Mucosa of gallbladder (tissue), 1 donor: Measurements from ENCODE around the gene CRACR2A. TPM values are rescaled to one million over a fixed set of nuclear protein-coding genes. Genes with fewer than 3 reads are reported as not detected.

Experiments used
- DNase-seq: peaks from one replicate; pipeline ENCODE4 v3.0.0-alpha.2; 2020; ENCODE audit warnings: low spot score
- total RNA-seq: library from RNA; stranded (reverse); gene quantifications from one replicate; pipeline ENCODE4 v1.2.1, GENCODE V29; 2021
- donor health status: DM: no; HTN: no; CAD: no.

Gene CRACR2A
- 5.3 TPM for total RNA-seq

DNA sequence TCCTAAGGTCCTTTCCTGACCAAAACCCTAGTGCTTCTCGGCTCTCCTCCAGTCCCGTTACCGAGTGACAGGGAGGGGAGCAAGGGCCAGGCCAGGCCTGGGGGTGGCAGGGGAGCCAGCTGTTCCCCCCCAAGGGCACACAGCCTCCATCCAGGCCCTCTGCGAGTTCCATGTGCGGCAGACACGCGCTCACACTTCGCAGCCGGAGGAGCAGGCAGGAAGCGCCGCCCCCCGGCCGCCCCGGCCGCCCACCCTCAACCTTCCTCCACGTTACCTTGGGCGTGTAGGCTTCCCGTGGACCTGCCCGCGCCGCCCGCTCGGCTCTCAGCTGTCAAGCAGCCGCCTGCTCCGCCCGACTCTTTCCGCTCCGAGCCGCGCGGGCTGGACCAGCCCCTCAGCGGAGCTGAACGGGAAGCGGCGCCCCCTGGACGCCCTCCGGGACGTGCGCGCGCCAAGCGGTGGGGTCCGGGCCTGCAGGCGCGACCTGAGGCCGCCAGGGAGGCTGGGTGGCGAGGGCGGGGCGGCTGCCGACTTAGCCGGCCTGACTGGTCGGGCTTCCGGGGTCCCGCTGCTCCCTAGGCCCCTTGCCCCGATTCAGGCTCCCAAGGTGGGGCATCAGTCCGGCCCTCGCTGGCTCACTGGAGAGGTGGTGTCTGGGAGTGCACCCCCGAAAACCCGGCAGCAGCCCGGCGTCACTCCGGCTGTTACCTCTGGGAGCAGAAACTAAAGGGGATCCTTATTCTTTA is at the start of gene CRACR2A:
Gene CRACR2A (minus strand): TSS at position 369 of the 746 bp plus-strand sequence. CDS start 56,110 bp downstream, outside the sequence.
- DNase-seq, result peak; percentile 55

DNA sequence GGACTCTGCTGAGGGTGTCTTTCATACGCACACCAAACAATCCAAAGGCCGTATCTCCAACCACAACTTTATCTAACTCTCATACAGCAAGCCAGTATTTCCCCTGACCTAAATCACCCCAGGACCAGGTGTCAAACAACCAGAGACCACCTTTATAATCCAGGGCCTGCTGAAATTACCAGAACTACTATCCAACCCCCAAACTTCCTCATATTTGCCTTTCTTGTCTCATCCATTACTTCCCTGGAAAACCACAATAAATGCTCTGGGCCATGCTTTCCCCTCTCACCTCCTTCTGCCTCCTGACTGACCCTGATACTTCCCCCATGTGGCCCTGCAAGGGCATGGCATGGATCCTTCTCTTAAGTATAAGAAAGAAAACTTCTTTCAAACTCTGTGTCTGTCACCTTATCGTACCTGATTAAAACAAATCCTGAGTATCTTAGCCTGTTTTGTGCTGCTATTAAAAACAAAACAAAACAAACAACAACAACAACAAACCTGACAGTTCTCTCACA is 44.7 kb upstream of the CRACR2A start:
- no peak for DNase-seq

- DNase-seq, result no peak
Observed at GRCh38 chr12:3795492-3796133, 42.7 kb upstream of the CRACR2A start.

DNA sequence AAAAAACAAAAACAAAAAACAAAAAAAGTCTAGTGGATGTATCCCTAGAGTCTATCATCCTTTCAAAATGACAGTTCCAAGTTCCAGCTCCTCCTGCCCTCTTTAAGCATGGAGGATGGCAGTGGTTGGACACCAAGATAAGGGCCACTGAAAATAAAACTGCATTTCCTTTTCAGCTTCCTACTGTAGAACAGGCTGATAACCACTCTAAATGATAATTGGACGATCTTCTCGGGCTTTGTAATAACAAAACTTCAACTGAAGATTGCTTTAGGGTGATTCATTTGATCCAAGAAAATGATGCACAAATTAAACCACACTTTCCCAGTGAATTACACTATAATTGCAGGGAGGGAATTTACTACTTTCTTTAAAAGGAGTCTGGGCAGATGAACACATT is 42.2 kb upstream of the CRACR2A start:
- DNase-seq, result no peak

- peak; percentile 40 for DNase-seq
Observed at GRCh38 chr12:3792623-3793288, 39.8 kb upstream of the CRACR2A start.

GRCh38 chr12:3791256-3791874 is 38.5 kb upstream of the CRACR2A start:
- DNase-seq, result no peak

- DNase-seq, result no peak
Observed at GRCh38 chr12:3790642-3791041, 37.7 kb upstream of the CRACR2A start.

DNA sequence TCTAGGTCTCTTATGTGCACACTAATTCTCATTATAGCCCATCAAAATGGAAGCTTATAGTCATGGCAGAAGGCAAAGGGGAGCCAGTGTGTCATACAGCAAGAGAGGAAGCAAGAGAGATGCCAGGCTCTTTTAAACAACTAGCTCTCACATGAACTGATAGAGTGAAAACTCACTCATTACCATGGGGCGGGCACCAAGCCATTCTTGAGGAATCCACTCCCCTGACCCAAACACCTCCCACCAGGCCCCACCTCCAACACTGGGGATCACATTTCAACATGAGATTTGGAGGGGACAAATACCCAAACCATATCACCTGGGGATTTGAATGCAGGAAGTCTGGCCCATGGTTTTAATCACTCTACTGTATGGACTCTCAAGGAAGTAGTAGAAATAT is 36.9 kb upstream of the CRACR2A start:
- DNase-seq, result no peak

- peak; percentile 24 for DNase-seq
Observed at GRCh38 chr12:3777206-3777809, 24.4 kb upstream of the CRACR2A start.

- no peak for DNase-seq
Observed at GRCh38 chr12:3775385-3776035, 22.6 kb upstream of the CRACR2A start.

- DNase-seq, result no peak
Observed at GRCh38 chr12:3772380-3772779, 19.5 kb upstream of the CRACR2A start.

DNA sequence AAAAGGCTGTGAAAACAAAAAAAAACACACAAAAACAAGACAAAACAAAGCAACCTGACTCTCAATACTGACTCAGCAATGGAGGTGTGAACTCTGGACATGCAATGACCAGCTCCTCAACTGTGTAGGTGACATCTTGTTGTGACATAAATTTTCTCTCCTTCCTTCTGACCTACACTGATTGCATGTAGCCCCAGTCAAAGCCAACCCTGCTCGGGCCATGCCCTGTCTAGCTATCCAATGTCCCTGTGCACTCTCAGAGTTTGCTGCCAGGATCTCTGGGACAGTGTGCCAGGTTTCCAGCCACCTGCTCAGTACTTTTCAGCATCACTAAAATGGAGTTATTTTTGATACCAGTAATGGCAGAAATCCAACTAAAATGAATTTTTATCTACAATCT is 18.9 kb upstream of the CRACR2A start:
- DNase-seq, result no peak

DNA sequence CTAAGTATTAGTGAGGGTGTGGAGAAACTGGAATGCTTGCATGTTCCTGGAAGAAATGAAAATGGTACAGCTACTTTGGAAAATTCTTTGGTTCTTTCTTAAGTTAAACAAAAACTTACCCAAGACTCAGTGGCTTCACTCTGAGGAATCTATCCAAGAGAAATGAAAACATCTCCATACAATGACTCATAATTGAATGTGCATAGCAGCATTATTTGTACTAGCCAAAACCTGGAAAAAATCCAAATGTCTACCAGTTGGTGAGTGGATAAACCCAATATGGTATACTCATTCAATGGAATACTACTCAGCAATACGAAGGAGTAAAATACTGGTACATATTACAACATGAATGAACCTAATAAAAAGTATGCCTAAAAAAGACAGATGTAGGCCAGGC is 18.0 kb upstream of the CRACR2A start:
- no peak for DNase-seq

DNA sequence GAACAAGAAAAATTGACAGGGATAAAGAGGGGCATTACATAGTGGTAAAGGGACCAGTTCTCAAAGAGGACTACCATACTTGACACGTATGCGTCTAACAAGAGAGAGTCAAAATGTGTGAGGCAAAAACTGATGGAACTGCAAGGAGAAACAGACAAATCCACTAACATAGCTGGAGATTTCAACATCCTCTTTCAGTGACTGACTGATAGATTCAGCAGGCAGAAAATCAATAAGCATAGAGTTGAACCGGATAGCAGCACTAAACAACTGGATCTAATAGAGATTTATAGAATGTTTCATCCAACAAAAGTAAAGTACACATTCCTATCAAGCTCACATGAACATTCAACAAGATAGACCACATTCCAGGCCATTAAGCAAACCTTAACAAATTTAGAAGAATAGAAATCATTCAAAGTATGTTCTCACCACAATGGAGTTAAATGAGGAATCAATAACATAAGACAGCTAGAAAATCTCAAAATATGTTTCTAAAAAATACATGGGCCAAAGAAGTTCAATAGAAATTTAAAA is 16.1 kb upstream of the CRACR2A start:
- DNase-seq, result no peak

DNA sequence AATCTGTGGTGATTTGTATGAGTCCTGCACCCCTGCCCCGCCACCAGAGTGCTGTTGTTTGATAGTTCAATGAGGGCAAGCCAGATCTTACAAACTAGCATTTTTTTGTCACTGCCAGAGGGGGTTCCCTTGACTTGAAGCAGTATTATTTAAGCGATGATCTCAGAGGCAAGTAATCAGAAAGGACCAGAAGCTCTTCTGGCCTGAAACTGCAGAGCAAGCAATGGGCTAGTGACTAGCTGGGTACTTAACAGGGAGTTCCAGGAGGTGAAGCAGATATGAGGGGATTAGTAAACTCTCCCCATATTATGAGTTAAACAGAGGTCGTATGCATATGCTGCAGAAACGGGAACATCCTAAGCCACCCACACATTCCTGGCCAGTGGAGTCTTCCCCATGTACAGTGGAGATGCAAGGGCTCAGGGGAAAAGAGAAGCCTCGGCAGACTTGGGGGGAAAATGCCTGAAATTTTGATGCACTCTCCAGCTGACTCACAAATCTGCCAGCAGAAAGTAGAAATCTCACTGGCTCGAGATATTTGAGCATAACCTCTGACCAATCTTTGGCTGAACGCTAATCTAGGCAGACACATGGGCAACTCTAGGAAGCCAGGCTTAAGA is 8.3 kb upstream of the CRACR2A start:
- no peak for DNase-seq

DNA sequence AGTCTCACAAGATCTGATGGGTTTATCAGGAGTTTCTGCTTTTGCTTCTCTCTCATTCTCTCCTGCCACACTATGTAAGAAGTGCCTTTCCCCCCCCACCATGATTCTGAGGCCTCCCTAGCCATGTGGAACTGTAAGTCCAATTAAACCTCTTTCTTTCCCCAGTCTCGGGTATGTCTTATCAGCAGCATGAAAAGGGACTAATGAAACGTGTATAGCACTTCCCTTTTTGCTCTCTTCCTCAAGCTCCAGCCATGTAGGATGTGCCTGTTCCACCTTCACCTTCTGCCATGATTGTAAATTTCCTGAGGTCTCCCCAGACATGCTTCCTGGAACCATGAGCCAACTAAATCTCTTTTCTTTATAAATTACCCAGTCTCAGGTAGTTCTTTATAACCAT is 7.0 kb upstream of the CRACR2A start:
- no peak for DNase-seq

GRCh38 chr12:3757261-3757660 is 4.4 kb upstream of the CRACR2A start:
- DNase-seq, result no peak

DNA sequence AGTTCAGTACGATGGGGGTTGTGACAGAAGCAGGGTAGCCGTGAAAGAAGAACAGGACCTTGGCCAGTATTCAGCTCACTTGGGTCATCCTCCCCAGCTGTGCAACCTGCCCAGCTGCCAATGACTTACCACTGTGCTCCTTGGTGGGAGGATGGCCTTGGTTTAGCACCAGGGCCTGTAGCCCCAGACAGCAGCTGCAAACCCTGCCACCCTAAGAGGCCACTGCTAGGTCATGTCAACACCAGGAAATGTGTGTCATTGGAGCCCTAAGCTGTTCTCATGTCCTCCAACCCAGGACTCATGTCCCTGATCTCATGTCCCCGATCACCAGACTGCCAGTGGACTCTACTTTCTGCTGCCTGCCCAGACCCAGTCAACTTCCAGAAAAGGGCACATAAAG is 3.0 kb upstream of the CRACR2A start:
- no peak for DNase-seq

DNA sequence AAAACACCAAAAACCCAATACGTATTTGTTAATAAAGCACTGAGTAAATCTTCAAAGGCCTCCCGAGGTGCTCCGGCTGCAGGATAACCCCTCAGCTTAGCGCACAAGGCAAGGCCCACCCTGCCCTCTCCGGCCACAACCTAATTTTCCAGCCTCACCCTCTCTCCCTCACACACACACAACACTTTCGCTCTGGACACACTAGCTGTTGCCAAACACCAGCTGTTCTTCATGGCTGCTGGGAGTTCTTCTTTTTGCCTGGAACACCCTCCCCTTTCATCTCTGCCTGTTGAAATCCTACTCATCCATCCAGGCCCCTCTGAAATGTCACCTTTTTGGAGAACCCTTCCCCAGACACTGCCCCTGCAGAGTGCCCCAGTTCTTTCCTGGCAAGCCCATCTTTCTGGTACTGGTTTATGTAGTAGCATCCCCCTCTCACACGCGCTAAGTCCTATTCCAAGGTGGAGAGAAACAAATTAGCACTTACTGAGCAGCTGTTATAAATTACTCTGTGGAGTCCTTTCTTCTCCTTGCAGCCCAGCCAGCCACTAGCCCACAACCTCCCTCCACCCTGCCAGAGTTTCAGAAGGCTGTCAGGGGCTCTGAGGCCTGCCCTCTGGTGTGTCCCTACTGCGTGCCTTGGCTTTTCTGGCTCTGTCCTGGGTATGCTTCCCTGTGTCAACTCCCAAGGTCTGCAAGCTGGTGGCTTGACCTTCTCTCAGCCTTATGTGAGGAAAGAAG is 805 bp upstream of the CRACR2A start:
- DNase-seq, result no peak
